ENCODE measurements around the gene CBY1.

CBY1 gene

GRCh38 chr22:38706101-38706900 is 49.9 kb downstream of the CBY1 start:
- H3K27ac Mint-ChIP-seq: peak overlapping the region; percentile 91
- peaks cover 50% of the 10 kb centered on the region for H3K4me1 Mint-ChIP-seq
- H3K36me3 Mint-ChIP-seq: peaks cover 51% of the 10 kb centered on the region
- peak overlapping the region; percentile 87 for H3K4me3 Mint-ChIP-seq
- H3K9me3 Mint-ChIP-seq: no peaks in the 10 kb centered on the region
- DNase-seq (ENCODE audit: low spot score in 2 of 2) (peak in 1 of 2 donors; percentile 77), ATAC-seq (peak; percentile 0)

GRCh38 chr22:38706901-38707195 is 50.4 kb downstream of the CBY1 start:
- Mint-ChIP-seq H3K36me3 (peaks cover 51% of the 10 kb centered on the region), H3K27ac (peak overlapping the region; percentile 91), H3K9me3 (no peaks in the 10 kb centered on the region), H3K4me1 (peaks cover 47% of the 10 kb centered on the region), H3K4me3 (peak overlapping the region; percentile 87)
- no peak for ATAC-seq
- DNase-seq (ENCODE audit: low spot score in 2 of 2): no peak

GRCh38 chr22:38707346-38707745 is 50.9 kb downstream of the CBY1 start:
- no peaks in the 10 kb centered on the region for H3K9me3 Mint-ChIP-seq
- ATAC-seq: no peak
- H3K36me3 Mint-ChIP-seq: peaks cover 56% of the 10 kb centered on the region
- no peak for DNase-seq (ENCODE audit: low spot score in 2 of 2)
- peaks cover 52% of the 10 kb centered on the region for H3K4me1 Mint-ChIP-seq
- peak overlapping the region; percentile 91 for H3K27ac Mint-ChIP-seq
- peak overlapping the region; percentile 87 for H3K4me3 Mint-ChIP-seq

- H3K4me1 Mint-ChIP-seq: peaks cover 58% of the 10 kb centered on the region
- no peaks in the 10 kb centered on the region for H3K9me3 Mint-ChIP-seq
- peak overlapping the region; percentile 87 for H3K4me3 Mint-ChIP-seq
- ATAC-seq: no peak
- peak overlapping the region; percentile 91 for H3K27ac Mint-ChIP-seq
- H3K36me3 Mint-ChIP-seq: peaks cover 63% of the 10 kb centered on the region
- DNase-seq (ENCODE audit: low spot score in 2 of 2): no peak
Measured at GRCh38 chr22:38707984-38708383, 51.5 kb downstream of the CBY1 start.

GRCh38 chr22:38709306-38709705 is 52.9 kb downstream of the CBY1 start:
- Mint-ChIP-seq H3K27ac (no peak overlapping the region), H3K4me1 (peaks cover 70% of the 10 kb centered on the region), H3K36me3 (peaks cover 65% of the 10 kb centered on the region), H3K4me3 (no peak overlapping the region), H3K9me3 (no peaks in the 10 kb centered on the region)
- ATAC-seq: no peak
- no peak for DNase-seq (ENCODE audit: low spot score in 2 of 2)

GRCh38 chr22:38710351-38710750 is 53.9 kb downstream of the CBY1 start:
- ATAC-seq (no peak), DNase-seq (ENCODE audit: low spot score in 2 of 2) (no peak)
- Mint-ChIP-seq H3K27ac (no peak overlapping the region), H3K4me1 (peaks cover 76% of the 10 kb centered on the region), H3K4me3 (no peak overlapping the region), H3K36me3 (peaks cover 71% of the 10 kb centered on the region), H3K9me3 (no peaks in the 10 kb centered on the region)

GRCh38 chr22:38710866-38711265 is 54.4 kb downstream of the CBY1 start:
- Mint-ChIP-seq H3K9me3 (no peaks in the 10 kb centered on the region), H3K4me3 (no peak overlapping the region), H3K36me3 (peaks cover 71% of the 10 kb centered on the region), H3K27ac (peak overlapping the region; percentile 71), H3K4me1 (peaks cover 79% of the 10 kb centered on the region)
- ATAC-seq (no peak), DNase-seq (ENCODE audit: low spot score in 2 of 2) (no peak)

- Mint-ChIP-seq H3K4me3 (no peak overlapping the region), H3K27ac (peak overlapping the region; percentile 76), H3K9me3 (no peaks in the 10 kb centered on the region), H3K4me1 (peaks cover 79% of the 10 kb centered on the region), H3K36me3 (peaks cover 82% of the 10 kb centered on the region)
- DNase-seq (ENCODE audit: low spot score in 2 of 2): no peak
- no peak for ATAC-seq
Measured at GRCh38 chr22:38712486-38713207, 56.2 kb downstream of the CBY1 start.

GRCh38 chr22:38713921-38714320 is 57.5 kb downstream of the CBY1 start:
- peaks cover 82% of the 10 kb centered on the region for H3K36me3 Mint-ChIP-seq
- peaks cover 74% of the 10 kb centered on the region for H3K4me1 Mint-ChIP-seq
- ATAC-seq (no peak), DNase-seq (ENCODE audit: low spot score in 2 of 2) (no peak)
- peak overlapping the region; percentile 76 for H3K27ac Mint-ChIP-seq
- H3K9me3 Mint-ChIP-seq: no peaks in the 10 kb centered on the region
- no peak overlapping the region for H3K4me3 Mint-ChIP-seq

- peaks cover 87% of the 10 kb centered on the region for H3K36me3 Mint-ChIP-seq
Measured at GRCh38 chr22:38715176-38715764, 58.8 kb downstream of the CBY1 start.

GRCh38 chr22:38715852-38716251 is 59.4 kb downstream of the CBY1 start:
- Mint-ChIP-seq H3K9me3 (no peaks in the 10 kb centered on the region), H3K36me3 (peaks cover 87% of the 10 kb centered on the region), H3K4me1 (peaks cover 63% of the 10 kb centered on the region), H3K27ac (peak overlapping the region; percentile 60), H3K4me3 (no peak overlapping the region)
- ATAC-seq: no peak
- no peak for DNase-seq (ENCODE audit: low spot score in 2 of 2)

More at GRCh38 chr22:38715176-38715764, 58.8 kb downstream of the CBY1 start:
- H3K4me1 Mint-ChIP-seq: peaks cover 65% of the 10 kb centered on the region
- H3K4me3 Mint-ChIP-seq: no peak overlapping the region
- no peaks in the 10 kb centered on the region for H3K9me3 Mint-ChIP-seq
- DNase-seq (ENCODE audit: low spot score in 2 of 2): no peak
- peak overlapping the region; percentile 60 for H3K27ac Mint-ChIP-seq
- no peak for ATAC-seq

- ATAC-seq (no peak), DNase-seq (ENCODE audit: low spot score in 2 of 2) (no peak)
- peak overlapping the region; percentile 60 for H3K27ac Mint-ChIP-seq
- H3K36me3 Mint-ChIP-seq: peaks cover 87% of the 10 kb centered on the region
- peaks cover 58% of the 10 kb centered on the region for H3K4me1 Mint-ChIP-seq
- no peaks in the 10 kb centered on the region for H3K9me3 Mint-ChIP-seq
- H3K4me3 Mint-ChIP-seq: no peak overlapping the region
Measured at GRCh38 chr22:38716271-38716670, 59.8 kb downstream of the CBY1 start.

GRCh38 chr22:38716826-38717225 is 60.4 kb downstream of the CBY1 start:
- no peaks in the 10 kb centered on the region for H3K9me3 Mint-ChIP-seq
- H3K4me3 Mint-ChIP-seq: no peak overlapping the region
- H3K4me1 Mint-ChIP-seq: peaks cover 62% of the 10 kb centered on the region
- DNase-seq (ENCODE audit: low spot score in 2 of 2): no peak
- H3K27ac Mint-ChIP-seq: peak overlapping the region; percentile 60
- peaks cover 87% of the 10 kb centered on the region for H3K36me3 Mint-ChIP-seq
- no peak for ATAC-seq

GRCh38 chr22:38717244-38717643 is 60.8 kb downstream of the CBY1 start:
- ATAC-seq: no peak
- Mint-ChIP-seq H3K27ac (peak overlapping the region; percentile 60), H3K36me3 (peaks cover 87% of the 10 kb centered on the region)

GRCh38 chr22:38718414-38718813 is 62.0 kb downstream of the CBY1 start:
- no peak overlapping the region for H3K4me3 Mint-ChIP-seq
- peak overlapping the region; percentile 60 for H3K27ac Mint-ChIP-seq
- H3K36me3 Mint-ChIP-seq: peaks cover 90% of the 10 kb centered on the region
- no peaks in the 10 kb centered on the region for H3K9me3 Mint-ChIP-seq
- ATAC-seq: no peak
- peaks cover 46% of the 10 kb centered on the region for H3K4me1 Mint-ChIP-seq
- no peak for DNase-seq (ENCODE audit: low spot score in 2 of 2)

More at GRCh38 chr22:38717244-38717643, 60.8 kb downstream of the CBY1 start:
- peaks cover 58% of the 10 kb centered on the region for H3K4me1 Mint-ChIP-seq
- H3K9me3 Mint-ChIP-seq: no peaks in the 10 kb centered on the region
- no peak for DNase-seq (ENCODE audit: low spot score in 2 of 2)
- H3K4me3 Mint-ChIP-seq: no peak overlapping the region
